ENCODE results near the gene ORMDL3. TPM values are rescaled to one million over a fixed set of nuclear protein-coding genes. Genes with fewer than 3 reads are reported as not detected.

Gene ORMDL3
- total RNA-seq, 4 donors from 2014 or later = 145 to 419 (median 200) TPM

DNA sequence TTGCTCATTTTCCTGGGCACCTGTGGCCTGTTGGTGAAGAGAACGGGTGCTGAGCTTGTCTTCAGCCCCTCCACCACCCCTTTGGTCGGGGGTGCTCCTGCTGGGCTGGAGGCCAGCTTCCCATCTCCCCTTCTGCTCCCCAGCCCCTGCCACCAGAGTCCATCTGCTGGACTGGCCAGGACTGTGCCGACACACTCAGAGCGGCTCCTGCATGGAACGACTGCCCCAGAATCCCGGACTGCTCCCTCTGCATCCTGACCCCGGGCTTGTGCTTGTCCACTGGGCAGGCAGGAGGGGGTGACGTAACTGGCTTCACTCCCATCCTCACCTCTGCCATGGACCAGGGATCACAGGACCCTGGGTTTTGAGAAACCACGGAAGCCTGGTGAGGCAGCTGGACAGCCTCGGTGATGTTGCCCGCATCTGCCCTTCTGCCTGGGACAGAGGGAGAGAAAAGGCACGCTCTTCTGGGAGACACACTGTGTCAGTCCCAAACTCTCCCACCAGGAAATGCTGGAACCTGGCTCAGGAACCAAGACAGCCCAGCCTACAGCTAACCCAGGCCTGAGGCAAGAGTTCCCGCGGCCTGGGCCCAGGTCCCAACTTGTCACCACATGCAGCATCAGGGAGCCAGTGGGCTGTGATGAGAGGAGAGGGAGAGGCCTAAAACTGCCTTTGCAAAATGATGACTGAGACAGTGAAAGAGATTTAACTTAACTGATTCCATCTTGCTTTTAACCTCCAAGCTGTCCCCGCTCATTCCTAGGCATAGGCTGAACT is 19.3 kb upstream of the ORMDL3 start:
- no peak for TF ChIP-seq CTCF (IDR thresholded peaks at IDR 0.05; ENCODE audit: low read depth)

- no peak for TF ChIP-seq CTCF (IDR thresholded peaks at IDR 0.05; ENCODE audit: low read depth)
Measured at GRCh38 chr17:39944393-39944711, 17.0 kb upstream of the ORMDL3 start.

DNA sequence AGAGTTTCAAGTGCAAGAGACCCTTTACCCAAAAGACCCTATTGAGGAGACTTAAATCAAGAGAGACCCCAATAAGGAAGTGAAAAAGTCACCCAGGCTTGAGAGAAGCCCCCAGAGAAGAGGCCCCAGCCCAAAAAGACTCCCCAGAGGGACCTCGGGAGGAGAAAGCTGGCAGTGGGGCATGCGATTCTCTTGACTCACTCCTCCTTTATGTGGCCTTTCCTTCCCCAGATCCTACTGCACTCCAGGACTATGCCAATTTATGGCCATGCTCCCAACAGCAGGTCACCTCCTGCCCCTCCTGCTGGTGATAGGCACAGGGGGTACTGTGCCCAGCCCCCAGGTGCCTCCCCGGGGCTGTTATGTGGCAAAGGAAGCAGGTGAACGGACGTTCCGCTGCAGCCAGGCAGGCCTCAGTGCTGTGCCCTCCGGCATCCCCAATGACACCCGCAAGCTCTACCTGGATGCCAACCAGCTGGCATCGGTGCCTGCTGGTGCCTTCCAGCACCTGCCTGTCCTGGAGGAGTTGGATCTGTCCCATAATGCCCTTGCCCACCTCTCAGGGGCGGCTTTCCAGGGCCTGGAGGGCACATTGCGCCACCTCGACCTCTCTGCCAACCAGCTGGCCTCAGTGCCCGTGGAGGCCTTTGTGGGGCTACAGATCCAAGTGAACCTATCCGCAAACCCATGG is 16.4 kb upstream of the ORMDL3 start:
- no peak for TF ChIP-seq CTCF (IDR thresholded peaks at IDR 0.05; ENCODE audit: low read depth)

GRCh38 chr17:39939588-39940419 is 12.4 kb upstream of the ORMDL3 start:
- TF ChIP-seq CTCF (IDR thresholded peaks at IDR 0.05; ENCODE audit: low read depth) = no peak

DNA sequence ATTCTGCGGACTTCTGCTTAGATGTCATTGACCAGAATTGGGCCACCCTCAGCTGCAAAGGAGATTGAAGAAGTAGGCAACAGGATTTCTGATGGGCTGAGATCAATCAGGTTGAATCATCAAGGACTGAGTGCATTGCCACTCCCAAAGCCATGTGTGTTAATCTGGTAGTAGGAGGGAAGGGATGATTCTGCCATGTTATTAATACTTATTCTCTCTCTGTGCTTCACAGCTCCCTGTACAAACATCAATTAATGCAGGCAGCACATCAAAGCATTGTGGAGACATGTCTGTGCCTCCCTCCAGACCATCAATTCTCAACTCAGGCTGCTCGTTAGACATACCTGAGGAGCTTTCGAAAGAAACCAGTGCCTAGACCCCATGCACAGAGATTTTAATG is 11.7 kb upstream of the ORMDL3 start:
- no peak for TF ChIP-seq CTCF (IDR thresholded peaks at IDR 0.05; ENCODE audit: low read depth)

DNA sequence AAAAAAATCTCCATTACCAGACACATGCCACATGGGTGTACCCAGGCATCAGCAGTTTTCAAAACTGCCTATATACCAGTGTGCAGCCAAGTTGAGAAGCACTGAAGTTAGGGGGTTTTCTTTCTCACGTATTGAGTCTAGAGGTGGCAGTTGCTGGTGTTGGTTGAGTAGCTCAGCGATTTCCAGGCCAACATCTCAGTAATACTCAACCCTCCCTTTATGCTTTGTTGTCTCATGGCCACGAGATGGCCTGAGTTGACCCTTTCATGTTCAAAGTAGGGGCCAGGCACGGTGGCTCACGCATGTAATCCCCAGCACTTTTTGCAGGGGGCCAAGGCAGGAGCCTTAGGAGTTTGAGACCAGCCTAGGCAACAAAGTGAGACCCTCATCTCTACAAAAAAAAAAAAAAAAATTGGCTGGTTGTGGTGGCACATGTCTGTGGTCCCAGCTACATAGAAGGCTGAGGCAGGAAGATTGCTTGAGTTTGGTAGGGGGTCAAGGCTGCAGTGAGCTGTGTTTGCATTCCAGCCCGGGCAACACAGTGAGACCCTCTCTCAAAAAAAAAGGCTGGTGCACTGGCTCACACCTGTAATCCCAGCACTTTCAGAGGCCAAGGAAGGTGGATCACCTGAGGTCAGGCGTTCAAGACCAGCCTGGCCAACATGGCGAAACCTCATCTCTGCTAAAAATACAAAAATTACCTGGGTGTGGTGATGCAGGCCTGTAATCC is 10.9 kb upstream of the ORMDL3 start:
- TF ChIP-seq CTCF (IDR thresholded peaks at IDR 0.05; ENCODE audit: low read depth) = no peak

Data from subcutaneous adipose tissue (tissue), 4 donors.